ENCODE measurements around the gene PEX11B. TPM values are rescaled to one million over a fixed set of nuclear protein-coding genes. Genes with fewer than 3 reads are reported as not detected.
"Not testable (repeated sequence)": the region's sequence is repeated elsewhere in the genome, so short reads cannot be mapped to it uniquely, and the experiment has no call there.

Gene PEX11B
- total RNA-seq, 1 donor from 2014 or later: 47.7 TPM

DNA sequence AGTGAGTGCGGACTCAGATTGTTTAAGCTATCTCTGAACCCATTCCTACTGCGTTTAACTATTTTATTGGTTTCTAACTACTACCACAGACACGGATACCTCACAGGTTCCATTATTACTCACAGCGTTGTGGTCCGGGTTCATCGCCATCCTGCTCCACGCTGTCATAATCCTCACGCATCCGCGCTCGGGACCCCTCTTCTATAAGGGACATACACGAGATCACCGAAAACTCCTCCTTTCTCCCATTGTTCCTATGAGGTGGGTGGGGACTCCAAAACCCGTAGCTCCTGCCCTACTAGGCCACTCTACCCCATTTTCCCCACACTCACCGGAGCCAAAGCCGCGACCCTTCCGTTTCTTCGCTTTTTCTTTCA is 8.2 kb upstream of the PEX11B start:
- ChIA-PET POLR2A (interaction anchor here (0.6 to 5.3 kb wide), 23 partner anchors 8 to 125 kb away, joined by 3 to 128 read pairs (median 9); partner anchors contain the start of genes ANKRD34A, ANKRD35, ITGA10 and LIX1L), CTCF (interaction anchor here (1.2 to 2.0 kb wide), 7 partner anchors 8 to 88 kb away, joined by 4 to 23 read pairs (median 9); partner anchors contain the start of genes ANKRD34A, LIX1L, NUDT17 and PEX11B)
- Mint-ChIP-seq H3K27me3 (no peaks in the 10 kb centered on the region), H3K36me3 (ENCODE audit: low read depth) (peaks cover 14% of the 10 kb centered on the region), H3K9me3 (no peaks in the 10 kb centered on the region), H3K27ac (no peak overlapping the region), H3K4me3 (no peak overlapping the region), H3K4me1 (peaks cover 10% of the 10 kb centered on the region)
- DNase-seq: peak; percentile 23
- peak; percentile 3 for ATAC-seq (ENCODE audit: low read depth)
- TF ChIP-seq, protein P1, sequence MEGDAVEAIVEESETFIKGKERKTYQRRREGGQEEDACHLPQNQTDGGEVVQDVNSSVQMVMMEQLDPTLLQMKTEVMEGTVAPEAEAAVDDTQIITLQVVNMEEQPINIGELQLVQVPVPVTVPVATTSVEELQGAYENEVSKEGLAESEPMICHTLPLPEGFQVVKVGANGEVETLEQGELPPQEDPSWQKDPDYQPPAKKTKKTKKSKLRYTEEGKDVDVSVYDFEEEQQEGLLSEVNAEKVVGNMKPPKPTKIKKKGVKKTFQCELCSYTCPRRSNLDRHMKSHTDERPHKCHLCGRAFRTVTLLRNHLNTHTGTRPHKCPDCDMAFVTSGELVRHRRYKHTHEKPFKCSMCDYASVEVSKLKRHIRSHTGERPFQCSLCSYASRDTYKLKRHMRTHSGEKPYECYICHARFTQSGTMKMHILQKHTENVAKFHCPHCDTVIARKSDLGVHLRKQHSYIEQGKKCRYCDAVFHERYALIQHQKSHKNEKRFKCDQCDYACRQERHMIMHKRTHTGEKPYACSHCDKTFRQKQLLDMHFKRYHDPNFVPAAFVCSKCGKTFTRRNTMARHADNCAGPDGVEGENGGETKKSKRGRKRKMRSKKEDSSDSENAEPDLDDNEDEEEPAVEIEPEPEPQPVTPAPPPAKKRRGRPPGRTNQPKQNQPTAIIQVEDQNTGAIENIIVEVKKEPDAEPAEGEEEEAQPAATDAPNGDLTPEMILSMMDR (IDR thresholded peaks at IDR 0.05): no peak
- intact Hi-C loops (cut with micrococcal nuclease): loop anchor here (1.0 to 5.0 kb wide), 8 partner anchors 8 to 111 kb away; partner anchors contain the start of genes ANKRD34A, LIX1L, PEX11B and PIAS3

DNA sequence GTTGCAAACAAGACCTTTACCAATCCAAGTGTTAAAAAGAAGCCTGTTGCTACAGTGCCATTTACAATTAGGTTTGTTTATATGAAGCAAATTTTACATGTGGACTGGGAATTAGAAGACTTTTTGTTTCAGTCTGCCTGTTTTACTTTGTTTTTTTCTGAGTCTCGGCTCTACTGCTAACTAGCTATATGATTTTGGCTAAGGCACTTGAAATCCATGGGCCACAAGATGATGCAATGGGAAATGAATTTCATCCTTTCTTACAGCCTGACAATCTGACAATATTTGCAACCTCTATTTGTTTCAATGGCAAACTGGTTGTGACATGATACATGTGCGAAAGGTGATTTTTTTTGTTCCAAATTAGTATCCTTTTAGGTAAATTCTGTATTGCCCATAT is 3.7 kb upstream of the PEX11B start:
- no peak for ATAC-seq (ENCODE audit: low read depth)
- H3K27me3 Mint-ChIP-seq: no peaks in the 10 kb centered on the region
- TF ChIP-seq, protein P1 (IDR thresholded peaks at IDR 0.05): no peak
- peaks cover 24% of the 10 kb centered on the region for H3K36me3 Mint-ChIP-seq (ENCODE audit: low read depth)
- H3K4me1 Mint-ChIP-seq: peaks cover 25% of the 10 kb centered on the region
- intact Hi-C loops (cut with micrococcal nuclease): no loop called here
- no peaks in the 10 kb centered on the region for H3K9me3 Mint-ChIP-seq
- H3K4me3 Mint-ChIP-seq: no peak overlapping the region
- POLR2A ChIA-PET: no interaction called here
- CTCF ChIA-PET: no interaction called here
- no peak for DNase-seq
- no peak overlapping the region for H3K27ac Mint-ChIP-seq

DNA sequence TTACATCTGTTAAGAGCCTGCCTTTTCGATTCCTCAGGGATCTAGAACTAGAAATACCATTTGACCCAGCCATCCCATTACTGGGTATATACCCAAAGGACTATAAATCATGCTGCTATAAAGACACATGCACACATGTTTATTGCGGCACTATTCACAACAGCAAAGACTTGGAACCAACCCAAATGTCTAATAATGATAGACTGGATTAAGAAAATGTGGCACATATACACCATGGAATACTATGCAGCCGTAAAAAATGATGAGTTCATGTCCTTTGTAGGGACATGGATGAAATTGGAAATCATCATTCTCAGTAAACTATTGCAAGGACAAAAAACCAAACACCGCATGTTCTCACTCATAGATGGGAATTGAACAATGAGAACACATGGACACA is 1.8 kb upstream of the PEX11B start:
- H3K27me3 Mint-ChIP-seq; ATAC-seq (ENCODE audit: low read depth); intact Hi-C loops (cut with micrococcal nuclease); H3K27ac Mint-ChIP-seq; H3K9me3 Mint-ChIP-seq; CTCF ChIA-PET; DNase-seq: not testable (repeated sequence)
- peaks cover 34% of the 10 kb centered on the region for H3K4me1 Mint-ChIP-seq
- POLR2A ChIA-PET: interaction anchor here (0.6 to 3.9 kb wide), 4 partner anchors 8 to 119 kb away, joined by 6 to 109 read pairs (median 52); partner anchors contain the start of genes PIAS3 and RBM8A
- H3K36me3 Mint-ChIP-seq (ENCODE audit: low read depth): peaks cover 39% of the 10 kb centered on the region
- H3K4me3 Mint-ChIP-seq: peak overlapping the region; percentile 95

DNA sequence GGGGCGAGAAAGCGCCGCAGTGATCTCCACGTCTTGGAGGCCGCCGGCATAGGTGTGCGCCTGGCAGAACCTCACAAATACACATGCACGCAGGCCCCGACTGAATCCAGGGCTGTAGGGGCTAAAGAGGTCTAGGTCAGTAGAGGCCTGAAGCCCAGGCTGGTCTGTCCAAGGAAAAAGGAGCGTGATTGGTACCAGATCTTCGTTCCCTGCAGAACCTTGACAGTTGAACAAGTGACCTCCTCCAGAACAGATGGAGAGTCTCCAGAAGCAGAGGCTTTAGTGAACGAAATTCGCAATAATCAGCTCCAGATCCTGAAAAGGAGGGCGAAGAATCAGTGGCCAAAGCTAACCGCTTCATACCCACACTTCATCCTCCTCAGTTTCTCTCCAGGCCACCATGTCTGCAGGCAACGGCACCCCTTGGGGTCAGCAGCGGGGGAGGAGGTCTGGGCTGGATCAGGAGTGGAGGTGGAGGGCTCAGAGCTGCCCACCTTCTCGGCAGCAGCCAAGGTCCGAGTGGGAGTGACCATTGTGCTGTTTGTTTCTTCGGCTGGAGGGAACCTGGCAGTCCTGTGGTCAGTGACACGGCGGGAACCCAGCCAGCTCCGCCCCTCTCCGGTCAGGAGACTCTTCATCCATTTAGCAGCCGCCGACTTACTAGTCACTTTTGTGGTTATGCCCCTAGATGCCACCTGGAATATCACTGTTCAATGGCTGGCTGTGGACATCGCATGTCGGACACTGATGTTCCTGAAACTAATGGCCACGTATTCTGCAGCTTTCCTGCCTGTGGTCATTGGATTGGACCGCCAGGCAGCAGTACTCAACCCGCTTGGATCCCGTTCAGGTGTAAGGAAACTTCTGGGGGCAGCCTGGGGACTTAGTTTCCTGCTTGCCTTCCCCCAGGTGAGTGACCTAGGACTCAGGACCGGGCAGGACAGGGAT is 749 bp upstream of the PEX11B start:
- intact Hi-C loops (cut with micrococcal nuclease): loop anchor here (1.0 kb wide), 3 partner anchors 8 to 60 kb away; partner anchors contain the start of genes LIX1L, PIAS3 and RBM8A
- TF ChIP-seq, protein P1 (IDR thresholded peaks at IDR 0.05): no peak
- Mint-ChIP-seq H3K4me3 (peak overlapping the region; percentile 95), H3K9me3 (no peaks in the 10 kb centered on the region), H3K27ac (peak overlapping the region; percentile 93), H3K4me1 (peaks cover 35% of the 10 kb centered on the region), H3K36me3 (ENCODE audit: low read depth) (peaks cover 45% of the 10 kb centered on the region), H3K27me3 (no peaks in the 10 kb centered on the region)
- DNase-seq (no peak), ATAC-seq (ENCODE audit: low read depth) (peak; percentile 6)
- POLR2A ChIA-PET: interaction anchor here (0.7 to 3.9 kb wide), 26 partner anchors 9 to 1681 kb away, joined by 3 to 109 read pairs (median 6); partner anchors contain the start of genes ANKRD34A, ANKRD35, ITGA10 and LIX1L
- CTCF ChIA-PET: interaction anchor here (1.2 to 2.2 kb wide), 5 partner anchors 8 to 74 kb away, joined by 3 to 8 read pairs (median 4); partner anchors contain the start of genes ANKRD34A, NUDT17, PIAS3 and POLR3GL

DNA sequence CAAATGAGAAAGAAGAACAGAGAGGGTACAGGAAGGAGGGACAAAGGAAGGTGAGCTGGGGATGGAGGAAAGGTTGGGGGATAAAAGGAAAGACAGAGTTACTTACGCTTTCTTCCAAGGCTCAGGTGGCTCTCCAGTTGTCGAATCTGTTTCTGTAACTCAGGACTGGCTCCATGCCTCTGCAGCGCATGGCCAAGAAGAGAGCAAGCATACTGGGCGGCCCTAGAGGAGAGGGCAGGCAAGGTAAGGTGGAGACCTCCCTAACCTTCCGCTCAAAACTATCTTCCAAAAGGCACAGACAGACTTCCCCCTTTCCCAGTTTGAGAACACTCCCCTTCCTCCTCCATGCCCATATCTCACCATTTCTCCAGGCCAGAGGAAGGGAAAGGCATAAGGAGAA is 922 bp downstream of the PEX11B start:
- CTCF ChIA-PET: interaction anchor here (1.2 to 1.5 kb wide), 3 partner anchors 9 to 60 kb away, joined by 3 to 6 read pairs (median 4); partner anchors contain the start of gene RBM8A
- TF ChIP-seq, protein P1 (IDR thresholded peaks at IDR 0.05): no peak
- POLR2A ChIA-PET: interaction anchor here (1.1 to 3.9 kb wide), 12 partner anchors 11 to 135 kb away, joined by 3 to 109 read pairs (median 15); partner anchors contain the start of genes ANKRD34A, ANKRD35, LIX1L and NUDT17
- H3K27ac Mint-ChIP-seq: peak overlapping the region; percentile 93
- ATAC-seq (ENCODE audit: low read depth) (no peak), DNase-seq (no peak)
- H3K4me3 Mint-ChIP-seq: peak overlapping the region; percentile 95
- no peaks in the 10 kb centered on the region for H3K9me3 Mint-ChIP-seq
- H3K36me3 Mint-ChIP-seq (ENCODE audit: low read depth): peaks cover 49% of the 10 kb centered on the region
- intact Hi-C loops (cut with micrococcal nuclease): no loop called here
- H3K27me3 Mint-ChIP-seq: no peaks in the 10 kb centered on the region
- peaks cover 35% of the 10 kb centered on the region for H3K4me1 Mint-ChIP-seq
